PC-9 (cell line): ENCODE measurements around the gene REEP6. TPM values are rescaled to one million over a fixed set of nuclear protein-coding genes. Genes with fewer than 3 reads are reported as not detected.

Source experiments
- BruUV-seq: library from RNA; stranded (reverse); fragments of 400-500 nt; replicated peaks from 2 replicates; lab custom pipeline; 2021; lab: Mats Ljungman, UMichigan
- CTCF ChIA-PET: fragments of 300-600 bp; sonication (Branson Sonifier 250); formaldehyde crosslinking; loops from one replicate; lab custom pipeline; 2022; ENCODE audit warnings: antibody characterized with exemption; lab: Charles Lee
- POLR2A ChIA-PET: fragments of 300-600 bp; sonication (Branson Sonifier 250); formaldehyde crosslinking; loops from one replicate; lab custom pipeline; 2022; ENCODE audit warnings: antibody characterized with exemption; ENCODE audit not compliant: unreplicated experiment; lab: Charles Lee
- DNase-seq, 2 experiments: peaks; one replicate each; pipeline versions ENCODE4 v3.0.0 to v3.0.0-alpha.2; 2015 to 2022; ENCODE audit warnings: mixed read lengths in 1 of 2
- H2AFZ ChIP-seq: fragments of 200-600 bp; sonication (generic); 2 replicates; pipeline ENCODE4 v1.8.1; 2017; ENCODE audit warnings: antibody characterized with exemption
- H3F3A ChIP-seq: fragments of 200-600 bp; sonication (generic); 2 replicates; pipeline ENCODE4 v1.8.1; 2017; ENCODE audit warnings: antibody characterized with exemption, mild to moderate bottlenecking, low read depth; ENCODE audit not compliant: insufficient read depth
- H3K27ac ChIP-seq: fragments of 200-600 bp; sonication (generic); 2 replicates; pipeline ENCODE4 v1.6.1; 2016; ENCODE audit warnings: mixed run types
- H3K27me3 ChIP-seq: fragments of 200-600 bp; sonication (generic); 2 replicates; pipeline ENCODE4 v1.6.1; 2016; ENCODE audit warnings: low read depth, mixed run types; ENCODE audit not compliant: insufficient read depth
- H3K36me3 ChIP-seq: fragments of 200-600 bp; sonication (generic); 2 replicates; pipeline ENCODE4 v1.6.1; 2016; ENCODE audit warnings: low read depth, mixed run types
- H3K4me1 ChIP-seq: fragments of 200-600 bp; sonication (generic); replicated peaks from 2 replicates; pipeline ENCODE4 v1.6.1; 2016; ENCODE audit warnings: mixed run types; ENCODE audit not compliant: insufficient read depth
- H3K4me2 ChIP-seq: fragments of 200-600 bp; sonication (generic); 2 replicates; pipeline ENCODE4 v1.6.1; 2017; ENCODE audit warnings: mixed run types
- H3K4me3 ChIP-seq: fragments of 200-600 bp; sonication (generic); 2 replicates; pipeline ENCODE4 v1.6.1; 2016; ENCODE audit warnings: mixed run types
- H3K79me2 ChIP-seq: fragments of 200-600 bp; sonication (generic); 2 replicates; pipeline ENCODE4 v1.6.1; 2017; ENCODE audit warnings: low read depth, mixed run types
- H3K9me2 ChIP-seq: fragments of 200-600 bp; sonication (generic); 2 replicates; pipeline ENCODE4 v1.8.1; 2017; ENCODE audit warnings: mild to moderate bottlenecking; ENCODE audit not compliant: insufficient read depth
- H3K9me3 ChIP-seq: fragments of 200-600 bp; sonication (generic); 2 replicates; pipeline ENCODE4 v1.8.1; 2016; ENCODE audit warnings: low read depth; ENCODE audit not compliant: insufficient read depth
- H4K20me1 ChIP-seq: fragments of 200-600 bp; sonication (generic); 2 replicates; pipeline ENCODE4 v1.8.1; 2017; ENCODE audit not compliant: insufficient read depth
- EZH2 ChIP-seq: fragments of 200-600 bp; sonication (generic); IDR thresholded peaks from 2 replicates; pipeline ENCODE4 v1.8.0; 2017; ENCODE audit warnings: antibody characterized with exemption, low read depth
- intact Hi-C: fragments of 100-400 bp; cut with micrococcal nuclease; formaldehyde crosslinking; loops from one replicate; pipeline ENCODE4 v1.10.0; 2022; ENCODE audit not compliant: unreplicated experiment
- total RNA-seq: library from RNA; stranded (reverse); gene quantifications from 2 replicates; pipeline ENCODE4 v1.2.3, GENCODE V29; 2021
- TF ChIP-seq, protein P1 (sequence below): fragments of 200-600 bp; sonication (generic); conservative IDR thresholded peaks from 2 replicates; pipeline ENCODE4 v1.6.1; 2017; ENCODE audit warnings: mixed run types, antibody characterized with exemption, mild to moderate bottlenecking, moderate library complexity

REEP6 gene
- total RNA-seq, 1 experiment from 2014 or later: 39.5 TPM

DNA sequence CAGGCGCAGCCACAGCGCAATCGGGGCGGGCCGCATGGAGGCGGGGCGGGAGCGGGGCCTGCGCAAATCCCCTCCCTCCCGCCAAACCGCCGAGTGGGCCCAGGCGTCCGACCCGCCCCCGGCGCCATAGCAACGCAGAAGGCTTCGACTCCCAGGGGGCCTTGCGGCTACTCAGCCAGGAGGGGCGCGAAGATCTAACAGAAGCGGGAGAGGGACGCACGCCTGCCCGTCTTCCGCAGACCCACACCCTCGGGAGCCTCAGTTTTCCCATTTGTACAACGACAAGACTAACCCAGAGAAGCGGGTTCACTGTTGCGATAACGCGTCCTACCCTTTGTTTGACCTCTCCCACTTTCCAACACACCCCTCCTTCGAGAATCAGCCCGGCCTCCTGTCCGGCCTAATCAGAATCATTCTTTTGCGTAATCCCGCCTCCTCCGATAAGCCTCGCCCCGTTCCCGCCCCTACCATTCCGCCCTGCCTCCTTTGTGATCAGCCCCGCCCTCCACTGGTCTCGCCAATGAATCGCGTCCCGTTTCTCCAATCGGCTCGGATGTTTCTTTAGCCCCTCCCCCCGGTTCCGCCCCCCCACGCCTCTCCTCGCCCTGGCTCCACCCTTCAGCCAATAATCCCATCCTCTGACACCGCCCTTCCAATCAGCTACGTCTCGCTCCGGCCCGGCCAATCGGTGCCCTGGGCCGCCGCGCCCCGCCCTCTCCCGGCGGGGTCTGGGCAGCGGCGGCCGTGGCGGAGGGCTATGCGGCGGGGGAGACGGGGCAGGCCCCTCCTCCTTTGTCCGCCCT, 469 bp upstream of the REEP6 start, which contains the start of gene PCSK4:
Gene PCSK4, minus strand, starts transcription at position 40 of the 803 bp plus-strand sequence. Its CDS starts 4 bp downstream, at position 36.
- CTCF ChIA-PET: no interaction called here
- TF ChIP-seq, protein P1, sequence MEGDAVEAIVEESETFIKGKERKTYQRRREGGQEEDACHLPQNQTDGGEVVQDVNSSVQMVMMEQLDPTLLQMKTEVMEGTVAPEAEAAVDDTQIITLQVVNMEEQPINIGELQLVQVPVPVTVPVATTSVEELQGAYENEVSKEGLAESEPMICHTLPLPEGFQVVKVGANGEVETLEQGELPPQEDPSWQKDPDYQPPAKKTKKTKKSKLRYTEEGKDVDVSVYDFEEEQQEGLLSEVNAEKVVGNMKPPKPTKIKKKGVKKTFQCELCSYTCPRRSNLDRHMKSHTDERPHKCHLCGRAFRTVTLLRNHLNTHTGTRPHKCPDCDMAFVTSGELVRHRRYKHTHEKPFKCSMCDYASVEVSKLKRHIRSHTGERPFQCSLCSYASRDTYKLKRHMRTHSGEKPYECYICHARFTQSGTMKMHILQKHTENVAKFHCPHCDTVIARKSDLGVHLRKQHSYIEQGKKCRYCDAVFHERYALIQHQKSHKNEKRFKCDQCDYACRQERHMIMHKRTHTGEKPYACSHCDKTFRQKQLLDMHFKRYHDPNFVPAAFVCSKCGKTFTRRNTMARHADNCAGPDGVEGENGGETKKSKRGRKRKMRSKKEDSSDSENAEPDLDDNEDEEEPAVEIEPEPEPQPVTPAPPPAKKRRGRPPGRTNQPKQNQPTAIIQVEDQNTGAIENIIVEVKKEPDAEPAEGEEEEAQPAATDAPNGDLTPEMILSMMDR: no peak; the same call in 1 of the 2 replicates
- no peak for TF ChIP-seq EZH2
- intact Hi-C loops: loop anchor here (2.0 kb wide), 1 partner anchor 46 kb away; no protein-coding TSS in a partner anchor

DNA sequence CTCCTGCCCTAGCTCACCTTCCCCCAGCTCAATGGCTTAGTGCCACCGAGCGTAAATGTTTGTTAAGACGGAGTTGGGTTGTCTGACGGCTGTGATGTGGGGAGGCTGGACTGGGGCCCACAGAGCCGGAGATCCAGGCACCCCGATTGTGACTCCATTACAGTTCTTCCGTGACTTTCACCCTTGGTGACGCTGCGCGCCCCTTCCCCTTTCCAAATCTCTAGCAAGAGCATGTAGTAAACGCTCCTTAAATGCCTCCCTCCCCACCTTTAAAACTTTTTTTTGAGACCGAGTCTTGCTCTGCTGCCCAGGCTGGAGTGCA, 829 bp downstream of the REEP6 start:
- Histone ChIP-seq H3K9me3 (no peaks in the 10 kb centered on the region), H4K20me1 (no peaks in the 10 kb centered on the region), H3K79me2 (peaks cover 11% of the 10 kb centered on the region), H3F3A (no peaks in the 10 kb centered on the region), H3K27me3 (no peaks in the 10 kb centered on the region), H3K27ac (no peak overlapping the region), H3K4me2 (peak overlapping the region; percentile 78), H2AFZ (no peak overlapping the region), H3K4me3 (peak overlapping the region; percentile 65), H3K36me3 (no peaks in the 10 kb centered on the region), H3K4me1 (peaks cover 13% of the 10 kb centered on the region), H3K9me2 (no peaks in the 10 kb centered on the region)
- BruUV-seq: no TSS peak
- DNase-seq: no peak
- ChIA-PET CTCF (interaction anchor here (0.6 kb wide), 1 partner anchor 160 kb away, joined by 5 read pairs; no protein-coding TSS in a partner anchor), POLR2A (interaction anchor here (0.5 to 0.6 kb wide), 2 partner anchors 77 to 223 kb away, joined by 4 to 9 read pairs; partner anchors contain the start of gene CIRBP)
- no peak for TF ChIP-seq EZH2
- TF ChIP-seq, protein P1: no peak
- intact Hi-C loops: loop anchor here (2.0 kb wide), 1 partner anchor 47 kb away; no protein-coding TSS in a partner anchor

More for the DNA sequence above, 469 bp upstream of the REEP6 start, which contains the start of gene PCSK4:
- DNase-seq: peak; percentile 85 to 95
- Histone ChIP-seq H3K4me3 (peak within 1 kb of the TSS; percentile 66), H3K9me3 (no peaks in the 10 kb centered on the region), H3K4me2 (peak within 1 kb of the TSS; percentile 78), H2AFZ (peak within 1 kb of the TSS; percentile 78), H3K9me2 (no peaks in the 10 kb centered on the region), H3K27ac (no peak within 1 kb of the TSS), H4K20me1 (no peaks in the 10 kb centered on the region), H3K36me3 (no peaks in the 10 kb centered on the region), H3K4me1 (peaks cover 13% of the 10 kb centered on the region), H3K79me2 (peaks cover 11% of the 10 kb centered on the region), H3F3A (no peaks in the 10 kb centered on the region), H3K27me3 (no peaks in the 10 kb centered on the region)
- POLR2A ChIA-PET: interaction anchor here (0.6 to 1.0 kb wide), 11 partner anchors 10 to 415 kb away, joined by 3 to 21 read pairs (median 9); partner anchors contain the start of genes ADAT3 and SCAMP4
- no TSS peak for BruUV-seq

DNA sequence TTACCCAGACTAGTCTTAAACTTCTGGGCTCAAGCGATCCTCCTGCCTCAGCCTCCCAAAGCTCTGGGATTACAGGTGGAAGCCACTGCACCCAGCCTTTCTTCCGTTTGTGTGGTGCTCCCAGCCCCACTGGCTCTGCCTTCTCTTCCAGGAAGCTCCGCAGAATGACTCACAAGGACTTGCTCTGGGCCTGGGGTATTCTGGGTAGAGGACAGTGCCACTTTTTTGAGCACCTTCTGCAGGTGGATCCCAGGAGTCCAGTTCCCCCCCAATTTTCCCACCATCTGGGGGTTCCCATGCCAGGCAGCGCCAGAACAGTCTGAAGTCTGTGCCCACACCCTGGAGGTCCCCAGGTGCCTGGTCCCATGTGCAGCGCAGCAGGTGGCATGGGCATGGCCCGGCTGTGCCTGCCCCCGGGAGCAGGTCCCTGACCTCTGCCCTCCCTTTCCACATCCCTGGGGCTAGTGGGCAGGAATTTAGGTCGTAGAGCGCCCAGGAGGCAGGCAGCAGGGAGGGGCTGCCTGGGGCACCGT, 1.6 kb downstream of the REEP6 start:
- TF ChIP-seq EZH2: no peak
- TF ChIP-seq, protein P1: no peak
- Histone ChIP-seq H3K9me3 (no peaks in the 10 kb centered on the region), H3K27me3 (no peaks in the 10 kb centered on the region), H3K27ac (0 out of 2 replicates have a peak overlapping the region, but pooled peaks have one; percentile 39), H3K36me3 (no peaks in the 10 kb centered on the region), H3K4me2 (peak overlapping the region; percentile 78), H3F3A (no peaks in the 10 kb centered on the region), H3K79me2 (peaks cover 11% of the 10 kb centered on the region), H2AFZ (no peak overlapping the region), H4K20me1 (no peaks in the 10 kb centered on the region), H3K9me2 (no peaks in the 10 kb centered on the region), H3K4me3 (peak overlapping the region; percentile 65; the same call in 1 of the 2 replicates), H3K4me1 (peaks cover 13% of the 10 kb centered on the region)
- no TSS peak for BruUV-seq
- ChIA-PET CTCF (no interaction called here), POLR2A (interaction anchor here (0.6 kb wide), 1 partner anchor 224 kb away, joined by 4 read pairs; the partner anchor contains the start of gene CIRBP)
- intact Hi-C loops: no loop called here
- peak in 1 of 2 experiments; percentile 66 for DNase-seq
